Omental fat pad (tissue), 4 donors: ENCODE results near the gene GPR158. TPM values are rescaled to one million over a fixed set of nuclear protein-coding genes. Genes with fewer than 3 reads are reported as not detected.
"Not testable (repeated sequence)": the region's sequence is repeated elsewhere in the genome, so short reads cannot be mapped to it uniquely, and the experiment has no call there.

ENCODE experiments used
- ATAC-seq: fragments of 150-250 bp; one replicate; pipeline ENCODE4 v1.9.1; 2016; ENCODE audit warnings: mild to moderate bottlenecking, moderate library complexity; ENCODE audit not compliant: low FRiP score
- DNase-seq: peaks from one replicate; pipeline ENCODE4 v3.0.0-alpha.2; 2019; ENCODE audit warnings: low spot score
- total RNA-seq, 4 donors: library from RNA; depleted of rRNA; stranded (reverse); fragments of >200 nt; gene quantifications; one replicate each; pipeline ENCODE4 v1.1.0, GENCODE V29; 2016
- TF ChIP-seq, protein P1 (sequence below), 3 donors: fragments of 450-650 bp; IDR thresholded peaks; one replicate each; pipeline ENCODE4 v1.5.1; 2016 to 2017; ENCODE audit warnings: antibody characterized with exemption in 3 of 3, mild to moderate bottlenecking in 3 of 3, moderate library complexity in 2 of 3

The GPR158 gene
- total RNA-seq, 4 donors from 2014 or later = 0.19 to 0.48 (median 0.32) TPM; not detected in 1

DNA sequence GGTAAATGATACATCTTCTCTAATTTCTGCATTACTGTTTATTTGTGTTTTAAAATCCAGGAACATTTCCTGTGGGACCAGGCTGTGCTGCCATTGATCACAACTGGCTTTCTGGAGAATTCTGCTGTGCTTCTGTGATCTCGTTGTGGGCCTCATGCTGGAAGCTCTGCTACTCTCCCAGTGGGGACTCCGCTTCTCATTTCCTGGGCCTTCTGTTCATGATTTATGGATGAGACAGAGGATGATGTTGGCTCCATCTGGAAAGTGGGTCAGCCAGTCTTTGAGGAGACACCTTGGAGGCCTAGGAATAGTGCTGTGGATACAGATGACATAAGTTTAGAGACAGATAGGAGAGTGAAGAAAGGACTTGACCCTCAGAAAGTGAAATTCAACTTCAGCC is 15.2 kb upstream of the GPR158 start:
- ATAC-seq (no peak), DNase-seq (no peak)
- TF ChIP-seq, protein P1, sequence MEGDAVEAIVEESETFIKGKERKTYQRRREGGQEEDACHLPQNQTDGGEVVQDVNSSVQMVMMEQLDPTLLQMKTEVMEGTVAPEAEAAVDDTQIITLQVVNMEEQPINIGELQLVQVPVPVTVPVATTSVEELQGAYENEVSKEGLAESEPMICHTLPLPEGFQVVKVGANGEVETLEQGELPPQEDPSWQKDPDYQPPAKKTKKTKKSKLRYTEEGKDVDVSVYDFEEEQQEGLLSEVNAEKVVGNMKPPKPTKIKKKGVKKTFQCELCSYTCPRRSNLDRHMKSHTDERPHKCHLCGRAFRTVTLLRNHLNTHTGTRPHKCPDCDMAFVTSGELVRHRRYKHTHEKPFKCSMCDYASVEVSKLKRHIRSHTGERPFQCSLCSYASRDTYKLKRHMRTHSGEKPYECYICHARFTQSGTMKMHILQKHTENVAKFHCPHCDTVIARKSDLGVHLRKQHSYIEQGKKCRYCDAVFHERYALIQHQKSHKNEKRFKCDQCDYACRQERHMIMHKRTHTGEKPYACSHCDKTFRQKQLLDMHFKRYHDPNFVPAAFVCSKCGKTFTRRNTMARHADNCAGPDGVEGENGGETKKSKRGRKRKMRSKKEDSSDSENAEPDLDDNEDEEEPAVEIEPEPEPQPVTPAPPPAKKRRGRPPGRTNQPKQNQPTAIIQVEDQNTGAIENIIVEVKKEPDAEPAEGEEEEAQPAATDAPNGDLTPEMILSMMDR (IDR thresholded peaks at IDR 0.05) = no peak

DNA sequence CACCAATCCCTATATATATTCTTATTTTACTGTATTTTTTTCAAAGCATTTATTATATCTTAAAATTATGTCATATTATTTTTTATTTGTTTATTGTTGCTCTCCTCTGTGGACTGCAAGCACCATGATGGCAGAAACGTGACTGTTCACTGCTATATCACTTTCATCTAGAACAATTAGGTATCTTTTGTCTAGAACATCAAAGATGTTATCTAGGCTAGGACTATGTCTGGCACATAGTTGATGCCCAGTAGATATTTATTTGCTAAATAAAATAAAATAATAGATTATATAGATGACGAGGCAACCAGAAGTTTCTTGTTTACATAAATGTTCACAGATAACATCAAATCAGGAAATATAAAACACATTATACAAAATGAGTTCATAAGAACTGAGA is 12.4 kb upstream of the GPR158 start:
- no peak for DNase-seq
- TF ChIP-seq, protein P1 (IDR thresholded peaks at IDR 0.05) = no peak
- ATAC-seq = no peak

DNA sequence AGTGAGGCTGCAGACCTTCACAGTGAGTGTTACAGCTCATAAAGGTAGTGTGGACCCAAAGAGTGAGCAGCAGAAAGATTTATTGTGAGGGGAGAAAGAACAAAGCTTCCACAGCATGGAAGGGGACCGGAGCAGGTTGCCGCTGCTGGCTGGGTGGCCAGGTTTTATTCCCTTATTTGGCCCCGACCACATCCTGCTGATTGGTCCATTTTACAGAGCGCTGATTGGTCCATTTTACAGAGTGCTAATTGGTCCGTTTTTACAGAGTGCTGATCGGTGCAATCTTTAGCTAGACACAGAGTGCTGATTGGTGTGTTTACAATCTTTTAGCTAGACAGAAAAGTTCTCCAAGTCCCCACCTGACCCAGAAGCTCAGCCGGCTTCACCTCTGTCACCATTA is 11.3 kb upstream of the GPR158 start:
- ATAC-seq, DNase-seq: not testable (repeated sequence)

DNA sequence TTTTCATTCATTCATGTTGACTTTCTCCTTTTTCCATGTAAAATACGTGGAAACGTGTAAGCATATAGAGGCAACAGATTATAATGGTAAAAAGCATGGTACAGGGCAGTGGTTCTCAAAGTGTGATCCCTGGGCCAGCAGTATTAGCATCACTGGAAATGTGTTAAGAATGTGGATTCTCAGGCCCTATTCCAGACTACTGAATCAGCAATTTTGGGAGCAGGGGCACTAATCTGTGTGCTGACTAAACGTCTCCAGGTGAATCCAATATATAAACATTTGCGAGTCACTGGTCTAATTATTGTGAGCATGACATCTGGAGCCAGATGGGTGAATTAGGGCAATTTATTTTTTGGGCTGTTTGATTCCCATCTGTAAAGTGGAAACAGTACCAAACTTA is 5.1 kb upstream of the GPR158 start:
- TF ChIP-seq, protein P1 (IDR thresholded peaks at IDR 0.05) = no peak
- no peak for ATAC-seq
- DNase-seq = no peak

DNA sequence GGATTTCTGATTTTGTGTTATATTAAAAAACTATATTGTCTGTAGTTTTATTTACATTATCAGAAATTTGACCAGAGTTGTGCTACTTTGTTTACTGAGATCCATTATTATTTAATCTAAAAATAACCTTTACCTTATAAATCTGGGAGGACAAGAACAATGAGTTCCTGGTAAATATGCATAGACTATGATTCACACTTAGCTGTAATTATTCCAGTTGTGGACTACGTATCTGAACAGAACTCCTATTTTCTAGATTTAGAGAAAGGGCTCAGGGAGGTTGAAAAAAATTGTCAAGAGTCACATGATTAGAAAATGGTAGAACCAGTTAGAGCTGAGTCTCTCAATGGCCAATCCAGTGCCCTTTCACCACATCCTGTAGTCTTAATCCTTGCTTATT is 4.2 kb upstream of the GPR158 start:
- TF ChIP-seq, protein P1 (IDR thresholded peaks at IDR 0.05) = no peak
- ATAC-seq (no peak), DNase-seq (no peak)

DNA sequence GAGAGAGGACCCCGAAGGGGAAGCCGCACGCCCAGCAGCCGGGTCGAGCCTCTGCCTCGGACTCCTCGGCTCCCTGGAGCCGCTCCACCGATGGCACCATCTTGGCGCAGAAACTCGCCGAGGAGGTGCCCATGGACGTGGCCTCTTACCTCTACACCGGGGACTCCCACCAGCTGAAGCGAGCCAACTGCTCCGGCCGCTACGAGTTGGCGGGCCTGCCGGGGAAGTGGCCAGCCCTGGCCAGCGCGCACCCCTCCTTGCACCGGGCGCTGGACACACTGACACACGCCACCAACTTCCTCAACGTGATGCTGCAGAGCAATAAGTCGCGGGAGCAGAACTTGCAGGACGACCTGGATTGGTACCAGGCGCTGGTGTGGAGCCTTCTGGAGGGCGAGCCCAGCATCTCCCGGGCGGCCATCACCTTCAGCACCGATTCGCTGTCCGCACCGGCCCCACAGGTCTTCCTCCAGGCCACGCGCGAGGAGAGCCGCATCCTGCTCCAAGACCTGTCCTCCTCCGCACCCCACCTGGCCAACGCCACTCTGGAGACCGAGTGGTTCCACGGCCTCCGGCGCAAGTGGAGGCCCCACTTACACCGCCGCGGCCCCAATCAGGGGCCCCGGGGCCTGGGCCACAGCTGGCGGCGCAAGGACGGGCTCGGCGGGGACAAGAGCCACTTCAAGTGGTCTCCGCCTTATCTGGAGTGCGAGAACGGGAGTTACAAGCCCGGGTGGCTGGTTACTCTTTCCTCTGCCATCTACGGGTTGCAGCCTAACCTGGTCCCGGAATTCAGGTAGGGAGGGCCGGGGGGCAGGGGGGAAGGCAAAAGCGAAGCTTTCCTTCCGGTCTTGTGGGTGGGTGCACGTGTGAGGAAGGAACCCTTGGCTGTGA is 973 bp downstream of the GPR158 start:
- DNase-seq (no peak), ATAC-seq (no peak)
- TF ChIP-seq, protein P1 (IDR thresholded peaks at IDR 0.05) = no peak

DNA sequence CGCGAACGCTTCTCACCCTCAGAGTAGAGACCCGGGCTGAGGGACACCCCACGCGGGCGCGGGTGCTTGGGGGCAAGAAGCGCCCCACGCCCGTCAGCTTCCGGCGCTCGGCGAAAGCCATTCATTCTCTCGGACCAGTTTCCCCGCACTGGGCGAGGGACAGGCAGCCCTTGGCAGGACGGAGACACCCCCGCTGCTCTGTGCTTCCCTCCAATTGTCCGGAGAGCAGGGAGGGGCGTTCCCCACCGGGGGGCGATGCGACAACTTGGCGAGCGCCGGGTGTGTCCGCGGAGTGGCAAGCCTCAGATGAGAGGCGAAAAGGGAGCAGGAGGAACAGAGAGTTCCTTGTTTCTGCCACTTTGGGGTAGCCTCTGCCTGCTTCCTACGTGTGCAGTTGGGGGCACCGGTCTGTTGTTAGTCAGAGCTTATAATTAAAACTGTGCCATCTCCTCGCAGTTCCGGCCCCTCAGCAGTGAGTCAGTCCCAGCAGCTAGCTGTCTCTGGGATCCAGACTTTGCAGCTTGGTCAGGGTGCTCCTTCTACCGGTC is 1.7 kb downstream of the GPR158 start:
- no peak for ATAC-seq

More for the DNA sequence above, 1.7 kb downstream of the GPR158 start:
- TF ChIP-seq, protein P1 (IDR thresholded peaks at IDR 0.05) = no peak
- DNase-seq = no peak
